SU-DHL-6 (cell line): ENCODE data around the gene MIDN.
A peak's percentile ranks its signal among the peaks of the same experiment; 100 is the strongest.

Experiments used
- EZH2phosphoT487 ChIP-seq: fragments of 200-600 bp; sonication (generic), shearing (Covaris generic); conservative IDR thresholded peaks from 2 replicates; pipeline ENCODE4 v1.6.1; 2018; ENCODE audit warnings: mild to moderate bottlenecking, antibody characterized with exemption, low read length, moderate library complexity, mixed read lengths
- TF ChIP-seq, protein P1 (sequence below): fragments of 200-600 bp; sonication (generic); IDR thresholded peaks from one replicate; pipeline ENCODE4 v1.5.1; 2017; ENCODE audit warnings: antibody characterized with exemption, mild to moderate bottlenecking, low read length, moderate library complexity; ENCODE audit not compliant: insufficient read depth, poor library complexity, severe bottlenecking

DNA sequence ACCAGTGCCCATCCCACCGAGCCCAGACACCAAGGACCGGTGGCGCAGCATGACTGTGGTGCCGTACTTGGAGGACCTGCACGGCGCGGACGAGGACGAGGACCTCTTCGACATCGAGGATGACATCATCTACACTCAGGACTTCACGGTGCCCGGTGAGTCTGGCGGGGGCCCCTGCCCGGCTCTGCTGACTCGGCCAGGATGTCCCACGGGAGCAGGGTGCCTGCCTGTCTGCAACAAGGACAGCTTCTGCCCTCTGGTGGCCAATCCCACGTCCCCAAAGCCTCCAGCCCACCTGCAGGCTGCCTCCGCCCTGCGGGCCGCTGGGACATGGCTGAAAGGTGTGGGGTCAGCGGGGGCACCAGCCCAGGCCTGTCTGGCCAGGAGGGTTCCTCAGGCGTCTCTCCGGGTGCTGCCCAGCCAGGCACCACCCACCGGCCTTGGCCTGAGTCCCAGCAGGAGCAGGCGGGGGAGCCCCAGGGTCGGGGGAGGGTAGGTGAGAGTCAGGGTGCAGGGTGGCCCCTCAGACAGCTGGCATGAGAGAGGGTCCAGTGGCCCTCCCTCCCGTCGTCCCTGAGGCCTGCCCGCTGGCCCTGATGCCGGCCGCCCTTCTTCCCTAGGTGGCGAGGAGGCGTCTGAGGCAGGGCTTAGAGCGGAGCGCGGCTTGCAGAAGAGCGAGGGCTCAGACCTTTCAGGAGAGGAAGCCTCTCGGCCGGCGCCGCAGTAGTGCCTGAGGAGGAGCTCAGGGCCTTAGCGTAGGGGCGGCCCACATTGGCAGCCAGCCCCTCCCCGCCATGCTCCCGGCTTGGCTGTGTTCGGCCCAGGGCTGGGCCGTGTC is 25.1 kb upstream of the MIDN start:
- TF ChIP-seq, protein P1, sequence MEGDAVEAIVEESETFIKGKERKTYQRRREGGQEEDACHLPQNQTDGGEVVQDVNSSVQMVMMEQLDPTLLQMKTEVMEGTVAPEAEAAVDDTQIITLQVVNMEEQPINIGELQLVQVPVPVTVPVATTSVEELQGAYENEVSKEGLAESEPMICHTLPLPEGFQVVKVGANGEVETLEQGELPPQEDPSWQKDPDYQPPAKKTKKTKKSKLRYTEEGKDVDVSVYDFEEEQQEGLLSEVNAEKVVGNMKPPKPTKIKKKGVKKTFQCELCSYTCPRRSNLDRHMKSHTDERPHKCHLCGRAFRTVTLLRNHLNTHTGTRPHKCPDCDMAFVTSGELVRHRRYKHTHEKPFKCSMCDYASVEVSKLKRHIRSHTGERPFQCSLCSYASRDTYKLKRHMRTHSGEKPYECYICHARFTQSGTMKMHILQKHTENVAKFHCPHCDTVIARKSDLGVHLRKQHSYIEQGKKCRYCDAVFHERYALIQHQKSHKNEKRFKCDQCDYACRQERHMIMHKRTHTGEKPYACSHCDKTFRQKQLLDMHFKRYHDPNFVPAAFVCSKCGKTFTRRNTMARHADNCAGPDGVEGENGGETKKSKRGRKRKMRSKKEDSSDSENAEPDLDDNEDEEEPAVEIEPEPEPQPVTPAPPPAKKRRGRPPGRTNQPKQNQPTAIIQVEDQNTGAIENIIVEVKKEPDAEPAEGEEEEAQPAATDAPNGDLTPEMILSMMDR = peak; percentile 49
- no peak for TF ChIP-seq EZH2phosphoT487
